ENCODE results near the gene AQP1. TPM values are rescaled to one million over a fixed set of nuclear protein-coding genes. Genes with fewer than 3 reads are reported as not detected.

Gene AQP1
- total and polyA plus RNA-seq, 10 of the 15 experiments (the other 5 are each of a cell fraction or from before 2014, with no cell fraction given), result 0.03 to 0.64 TPM; not detected in 8

GRCh38 chr7:30925913-30926312 lies 14.3 kb downstream of the AQP1 start:
- Histone ChIP-seq H3K4me3 (no peak overlapping the region), H3K79me2 (ENCODE audit: control insufficient read depth, insufficient read depth, low read length) (no peaks in the 10 kb centered on the region), H3K9ac (ENCODE audit: control insufficient read depth, insufficient read depth, low read length) (no peak overlapping the region), H3K36me3 (ENCODE audit: control insufficient read depth in 2 of 2, insufficient read depth in 2 of 2, low read length in 1 of 2) (no peaks in the 10 kb centered on the region), H2AFZ (ENCODE audit: control insufficient read depth, low read depth, low read length) (no peak overlapping the region), H3K27me3 (replicated peaks in 1 of 2; ENCODE audit: control insufficient read depth in 2 of 2, insufficient read depth in 2 of 2, low read length in 1 of 2) (no peaks in the 10 kb centered on the region), H3K27ac (ENCODE audit: control insufficient read depth, insufficient read depth) (no peak overlapping the region), H3K4me1 (ENCODE audit: control insufficient read depth, insufficient read depth, low read length) (no peaks in the 10 kb centered on the region), H4K20me1 (ENCODE audit: control insufficient read depth, insufficient read depth) (no peaks in the 10 kb centered on the region), H3K9me3 (replicated peaks; ENCODE audit: control insufficient read depth, insufficient read depth, low read length) (no peaks in the 10 kb centered on the region; the same call in 2 of the 3 replicates), H3K4me2 (ENCODE audit: control insufficient read depth, insufficient read depth) (no peak overlapping the region)
- TF ChIP-seq ZBTB40 (IDR thresholded peaks at IDR 0.05; ENCODE audit: borderline replicate concordance) (no peak), SMARCA5 (IDR thresholded peaks at IDR 0.05) (no peak), YBX1 (IDR thresholded peaks at IDR 0.05) (no peak), ESRRA (IDR thresholded peaks at IDR 0.05; ENCODE audit: low read length) (no peak), ZBED1 (IDR thresholded peaks at IDR 0.05; ENCODE audit: borderline replicate concordance) (no peak), ZSCAN29 (IDR thresholded peaks at IDR 0.05) (no peak), MXI1 (IDR thresholded peaks at IDR 0.05; ENCODE audit: low read depth, low read length) (no peak), BCL11A (IDR thresholded peaks at IDR 0.05; ENCODE audit: low read depth, low read length) (no peak), ZNF207 (IDR thresholded peaks at IDR 0.05; ENCODE audit: borderline replicate concordance) (no peak), HSF1 (IDR thresholded peaks at IDR 0.05; ENCODE audit: low read depth, low read length) (no peak), JUND (IDR thresholded peaks at IDR 0.05; ENCODE audit: low read depth, low read length) (no peak), SMAD1 (IDR thresholded peaks at IDR 0.05; ENCODE audit: low read depth, partially characterized antibody) (no peak), BRCA1 (IDR thresholded peaks at IDR 0.05; ENCODE audit: low read depth, low read length) (no peak), RBBP5 (conservative IDR thresholded peaks at IDR 0.05) (no peak), CHD4 (IDR thresholded peaks at IDR 0.05) (no peak), ZZZ3 (IDR thresholded peaks at IDR 0.05; ENCODE audit: control insufficient read depth, insufficient read length, low read depth) (no peak), HDAC6 (IDR thresholded peaks at IDR 0.05; ENCODE audit: unreplicated experiment) (no peak)
- intact Hi-C loops (cut with micrococcal nuclease; ENCODE audit: unreplicated experiment), result no loop called here
- FAIRE-seq, result no peak
- RAD21 ChIA-PET (ENCODE audit: unreplicated experiment), result no interaction called here
- SMC1A ChIA-PET (ENCODE audit: uncharacterized antibody, unreplicated experiment), result no interaction called here
- BruUV-seq (replicated peaks), result no TSS peak
- no peak for ATAC-seq
- POLR2A ChIA-PET, result no interaction called here
- in situ Hi-C loops (cut with MboI), result no loop called here
- no peak for DNase-seq (ENCODE audit: low read depth, low spot score)
- WGBS (ENCODE audit: insufficient coverage, insufficient replicate concordance, low lambda C conversion rate, missing lambda C conversion rate), result 62% methylated on average over 5 of the region's 5 CpGs
- CTCF ChIA-PET, result no interaction called here
